ENCODE results near the gene HLA-B.
"Not testable (repeated sequence)": the region's sequence is repeated elsewhere in the genome, so short reads cannot be mapped to it uniquely, and the experiment has no call there.

GRCh38 chr6:31374118-31374517, 17.1 kb upstream of the HLA-B start:
- not testable (repeated sequence) for TF ChIP-seq POLR2A (IDR thresholded peaks at IDR 0.05)
- TF ChIP-seq, protein P1, sequence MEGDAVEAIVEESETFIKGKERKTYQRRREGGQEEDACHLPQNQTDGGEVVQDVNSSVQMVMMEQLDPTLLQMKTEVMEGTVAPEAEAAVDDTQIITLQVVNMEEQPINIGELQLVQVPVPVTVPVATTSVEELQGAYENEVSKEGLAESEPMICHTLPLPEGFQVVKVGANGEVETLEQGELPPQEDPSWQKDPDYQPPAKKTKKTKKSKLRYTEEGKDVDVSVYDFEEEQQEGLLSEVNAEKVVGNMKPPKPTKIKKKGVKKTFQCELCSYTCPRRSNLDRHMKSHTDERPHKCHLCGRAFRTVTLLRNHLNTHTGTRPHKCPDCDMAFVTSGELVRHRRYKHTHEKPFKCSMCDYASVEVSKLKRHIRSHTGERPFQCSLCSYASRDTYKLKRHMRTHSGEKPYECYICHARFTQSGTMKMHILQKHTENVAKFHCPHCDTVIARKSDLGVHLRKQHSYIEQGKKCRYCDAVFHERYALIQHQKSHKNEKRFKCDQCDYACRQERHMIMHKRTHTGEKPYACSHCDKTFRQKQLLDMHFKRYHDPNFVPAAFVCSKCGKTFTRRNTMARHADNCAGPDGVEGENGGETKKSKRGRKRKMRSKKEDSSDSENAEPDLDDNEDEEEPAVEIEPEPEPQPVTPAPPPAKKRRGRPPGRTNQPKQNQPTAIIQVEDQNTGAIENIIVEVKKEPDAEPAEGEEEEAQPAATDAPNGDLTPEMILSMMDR (IDR thresholded peaks at IDR 0.05): peak in 1 of 6 experiments; percentile 20

Data from thyroid gland (tissue), 4 donors.